SK-N-SH treated with all-trans-retinoic acid at 6 μM for 48 hours (cell line): ENCODE measurements around the gene ADGRB3.

Source experiments
- ATAC-seq: fragments of 200-7000 bp; cut with Tn5 transposase; 3 replicates; pipeline ENCODE4 v1.9.1; 2020; ENCODE audit warnings: mild to moderate bottlenecking, moderate library complexity
- ARNTL ChIP-seq: fragments of 450-650 bp; formaldehyde crosslinking; IDR thresholded peaks from 2 replicates; pipeline ENCODE4 v1.5.0; 2020; ENCODE audit warnings: low read depth, mild to moderate bottlenecking, moderate library complexity, borderline replicate concordance
- BACH2 ChIP-seq: fragments of 250-450 bp; sonication (Bioruptor Pico); IDR thresholded peaks from 2 replicates; pipeline ENCODE4 v1.9.0; 2021; ENCODE audit warnings: mild to moderate bottlenecking, borderline replicate concordance
- CREB5 ChIP-seq: fragments of 250-450 bp; sonication (Bioruptor Pico); IDR thresholded peaks from 2 replicates; pipeline ENCODE4 v1.5.1; 2020; ENCODE audit warnings: low read depth, mild to moderate bottlenecking, moderate library complexity
- CSRNP3 ChIP-seq: fragments of 250-450 bp; sonication (Bioruptor Pico); IDR thresholded peaks from 2 replicates; pipeline ENCODE4 v1.5.1; 2021; ENCODE audit warnings: mild to moderate bottlenecking, moderate library complexity
- GLIS3 ChIP-seq: fragments of 250-450 bp; sonication (Bioruptor Pico); IDR thresholded peaks from 2 replicates; pipeline ENCODE4 v1.5.0; 2020; ENCODE audit warnings: mild to moderate bottlenecking, moderate library complexity
- ISL1 ChIP-seq: fragments of 250-450 bp; sonication (Bioruptor Pico); IDR thresholded peaks from 2 replicates; pipeline ENCODE4 v2.1.2; 2022; ENCODE audit warnings: mild to moderate bottlenecking, moderate library complexity
- OSR1 ChIP-seq: fragments of 250-450 bp; sonication (Bioruptor Pico); IDR thresholded peaks from 2 replicates; pipeline ENCODE4 v1.8.0; 2022; ENCODE audit warnings: moderate library complexity, mild to moderate bottlenecking, inconsistent platforms
- PATZ1 ChIP-seq: fragments of 250-450 bp; sonication (Bioruptor Pico); IDR thresholded peaks from 2 replicates; pipeline ENCODE4 v1.8.0; 2020; ENCODE audit warnings: mild to moderate bottlenecking, moderate library complexity, borderline replicate concordance
- POU6F1 ChIP-seq: fragments of 250-450 bp; sonication (Bioruptor Pico); IDR thresholded peaks from 2 replicates; pipeline ENCODE4 v1.8.0; 2021; ENCODE audit warnings: low read depth, mild to moderate bottlenecking, moderate library complexity, borderline replicate concordance
- PPARA ChIP-seq: fragments of 250-450 bp; sonication (Bioruptor Pico); IDR thresholded peaks from 2 replicates; pipeline ENCODE4 v1.5.0; 2020; ENCODE audit warnings: mild to moderate bottlenecking, borderline replicate concordance
- RARB ChIP-seq: fragments of 250-450 bp; sonication (Bioruptor Pico); IDR thresholded peaks from 2 replicates; pipeline ENCODE4 v1.8.0; 2021; ENCODE audit warnings: mild to moderate bottlenecking, moderate library complexity
- TOX ChIP-seq: fragments of 250-450 bp; sonication (Bioruptor Pico); IDR thresholded peaks from 2 replicates; pipeline ENCODE4 v1.8.0; 2021; ENCODE audit warnings: mild to moderate bottlenecking, moderate library complexity, borderline replicate concordance
- TSHZ2 ChIP-seq: fragments of 250-450 bp; sonication (Bioruptor Pico); IDR thresholded peaks from 2 replicates; pipeline ENCODE4 v1.5.0; 2020; ENCODE audit warnings: mild to moderate bottlenecking, moderate library complexity
- ZC3H10 ChIP-seq: fragments of 250-450 bp; sonication (Bioruptor Pico); IDR thresholded peaks from 2 replicates; pipeline ENCODE4 v1.5.1; 2021; ENCODE audit warnings: mild to moderate bottlenecking, moderate library complexity
- ZFP3 ChIP-seq: fragments of 250-450 bp; sonication (Bioruptor Pico); IDR thresholded peaks from 2 replicates; pipeline ENCODE4 v1.5.0; 2020; ENCODE audit warnings: mild to moderate bottlenecking, moderate library complexity
- ZNF565 ChIP-seq: fragments of 450-650 bp; formaldehyde crosslinking; conservative IDR thresholded peaks from 2 replicates; pipeline ENCODE4 v1.5.0; 2020; ENCODE audit warnings: low read depth, mild to moderate bottlenecking, moderate library complexity
- ZNF70 ChIP-seq: fragments of 450-650 bp; formaldehyde crosslinking; IDR thresholded peaks from 2 replicates; pipeline ENCODE4 v1.5.0; 2020; ENCODE audit warnings: mild to moderate bottlenecking, moderate library complexity
- ZNF8 ChIP-seq: fragments of 450-650 bp; formaldehyde crosslinking; IDR thresholded peaks from 2 replicates; pipeline ENCODE4 v1.5.0; 2020; ENCODE audit warnings: mild to moderate bottlenecking, moderate library complexity

ADGRB3 gene

GRCh38 chr6:69105288-69105687 lies 470.2 kb downstream of the ADGRB3 start:
- no peak for ATAC-seq
- TF ChIP-seq TSHZ2 (no peak), TOX (CRISPR knock-in tag) (no peak), OSR1 (CRISPR knock-in tag) (no peak), GLIS3 (CRISPR knock-in tag) (no peak), ISL1 (CRISPR knock-in tag) (no peak), ZC3H10 (CRISPR knock-in tag) (no peak), POU6F1 (CRISPR knock-in tag) (no peak), ARNTL (no peak), ZNF8 (CRISPR knock-in tag) (no peak), ZNF70 (CRISPR knock-in tag) (no peak)

- TF ChIP-seq ZNF70 (CRISPR knock-in tag) = no peak
- no peak for TF ChIP-seq ZFP3 (CRISPR knock-in tag)
- no peak for TF ChIP-seq TSHZ2
- no peak for TF ChIP-seq CREB5 (CRISPR knock-in tag)
- no peak for TF ChIP-seq BACH2
- TF ChIP-seq CSRNP3 (CRISPR knock-in tag) = no peak
- no peak for TF ChIP-seq ZC3H10 (CRISPR knock-in tag)
- no peak for TF ChIP-seq PATZ1 (CRISPR knock-in tag)
- TF ChIP-seq PPARA (CRISPR knock-in tag) = no peak
- ATAC-seq = no peak
Measured at GRCh38 chr6:69106511-69106910, 471.4 kb downstream of the ADGRB3 start.

- ATAC-seq = no peak
- TF ChIP-seq ZNF70 (CRISPR knock-in tag) = no peak
- no peak for TF ChIP-seq PPARA (CRISPR knock-in tag)
- TF ChIP-seq POU6F1 (CRISPR knock-in tag) = no peak
- TF ChIP-seq ZFP3 (CRISPR knock-in tag) = no peak
- no peak for TF ChIP-seq ZNF565 (CRISPR knock-in tag)
- TF ChIP-seq ARNTL = no peak
- TF ChIP-seq CREB5 (CRISPR knock-in tag) = no peak
- TF ChIP-seq BACH2 = no peak
- no peak for TF ChIP-seq RARB (CRISPR knock-in tag)
- TF ChIP-seq TSHZ2 = no peak
Measured at GRCh38 chr6:69111301-69111700, 476.2 kb downstream of the ADGRB3 start.
